NCI-H69 (cell line): ENCODE measurements around the gene CCDC174.

Experiments used
- DNase-seq: peaks from one replicate; lab custom pipeline; 2025; lab: John Stamatoyannopoulos, UW

The CCDC174 gene

GRCh38 chr3:14701676-14702075 lies 50.1 kb downstream of the CCDC174 start:
- DNase-seq: no peak

DNA sequence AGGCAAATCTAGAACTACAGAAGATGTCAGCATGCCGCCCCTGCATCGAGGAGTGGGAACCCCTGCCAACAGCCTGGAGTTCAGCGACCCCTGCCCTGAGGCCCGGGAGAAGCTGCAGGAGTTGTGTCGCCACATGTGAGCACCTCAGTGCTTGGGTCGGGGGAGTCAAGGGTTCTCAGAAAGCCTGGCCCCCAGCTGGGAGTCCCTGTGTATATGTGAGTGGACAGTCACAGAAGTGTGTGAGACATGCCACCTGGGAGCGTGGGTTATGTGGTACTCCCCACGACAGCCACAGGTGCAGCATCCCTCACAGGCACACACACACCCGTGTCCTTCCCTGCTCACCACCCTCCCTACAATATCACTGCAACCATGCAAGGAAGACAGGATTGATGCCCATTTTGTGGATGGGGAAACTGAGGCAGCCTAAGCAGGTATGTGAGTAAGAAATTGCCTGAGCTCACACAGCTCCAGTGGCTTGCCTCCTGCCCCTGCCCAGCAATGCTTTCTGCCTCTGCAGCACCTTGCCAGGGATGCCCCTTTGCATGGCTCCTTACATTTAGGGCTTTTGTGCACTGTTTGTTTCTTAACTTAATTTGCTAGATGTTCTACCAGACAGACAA lies 51.7 kb downstream of the CCDC174 start:
- no peak for DNase-seq

- no peak for DNase-seq
These were observed 52.2 kb downstream of the CCDC174 start for GRCh38 chr3:14703791-14704190.

GRCh38 chr3:14706096-14706495 lies 54.5 kb downstream of the CCDC174 start:
- DNase-seq: no peak

- no peak for DNase-seq
These were observed 65.0 kb downstream of the CCDC174 start for GRCh38 chr3:14716591-14716990.

GRCh38 chr3:14717307-14717706 lies 65.7 kb downstream of the CCDC174 start:
- no peak for DNase-seq

DNA sequence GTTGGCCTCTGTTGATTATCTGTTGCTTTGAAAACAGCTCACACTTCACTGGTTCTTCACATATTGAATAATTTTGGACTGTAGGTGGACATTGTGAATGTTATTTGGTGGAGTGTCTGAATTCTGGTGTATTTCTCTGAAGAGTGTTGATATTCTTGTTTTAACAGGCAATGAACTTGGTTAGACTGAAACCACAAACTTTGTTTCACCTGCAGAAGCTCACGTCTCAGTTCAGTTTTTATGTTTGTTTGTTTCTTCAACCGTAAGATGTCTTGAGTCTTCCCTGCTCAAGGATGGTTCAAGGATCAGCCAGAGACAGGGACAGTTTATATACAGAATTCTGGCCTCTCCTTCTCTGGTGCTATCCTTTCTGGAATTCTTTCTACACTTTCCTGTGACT lies 67.0 kb downstream of the CCDC174 start:
- DNase-seq: no peak

GRCh38 chr3:14719006-14719405 lies 67.4 kb downstream of the CCDC174 start:
- no peak for DNase-seq

DNA sequence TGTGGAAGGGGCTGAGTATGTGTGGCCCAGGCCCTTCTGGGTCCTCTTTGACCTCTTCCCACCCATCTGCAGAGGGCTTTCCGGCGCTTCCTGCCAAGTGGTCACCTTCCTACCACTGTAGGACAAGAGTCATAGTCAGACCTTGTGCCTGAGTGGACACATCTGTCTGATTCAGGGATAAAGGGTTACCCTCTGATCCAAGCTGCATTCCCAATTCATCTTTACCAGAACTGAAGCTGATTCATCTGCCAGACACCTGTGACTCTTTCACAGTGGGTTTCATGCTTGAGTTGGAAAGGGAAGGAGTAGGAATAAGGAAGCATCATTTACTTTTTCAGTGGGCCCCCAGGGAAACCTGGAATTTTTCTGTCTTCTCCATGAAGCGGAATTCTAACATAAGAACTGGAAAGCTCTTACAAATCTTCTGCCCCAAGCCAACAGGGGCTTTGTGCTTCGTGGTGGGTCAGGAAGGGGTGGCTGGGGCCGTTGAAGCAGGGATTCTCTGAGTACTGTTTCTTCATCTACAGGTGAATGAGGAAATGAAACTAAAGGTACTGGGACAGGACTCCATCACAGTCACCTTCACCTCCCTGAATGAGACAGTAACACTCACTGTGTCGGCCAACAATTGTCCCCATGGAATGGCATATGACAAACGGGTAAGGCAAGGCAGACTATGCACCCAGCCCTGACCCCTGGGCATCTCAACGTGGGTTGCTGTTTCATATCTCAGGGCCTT lies 69.7 kb downstream of the CCDC174 start:
- no peak for DNase-seq
